ENCODE results near the gene CYB5R2.
"Not testable (repeated sequence)": the region's sequence is repeated elsewhere in the genome, so short reads cannot be mapped to it uniquely, and the experiment has no call there.

Gene CYB5R2

DNA sequence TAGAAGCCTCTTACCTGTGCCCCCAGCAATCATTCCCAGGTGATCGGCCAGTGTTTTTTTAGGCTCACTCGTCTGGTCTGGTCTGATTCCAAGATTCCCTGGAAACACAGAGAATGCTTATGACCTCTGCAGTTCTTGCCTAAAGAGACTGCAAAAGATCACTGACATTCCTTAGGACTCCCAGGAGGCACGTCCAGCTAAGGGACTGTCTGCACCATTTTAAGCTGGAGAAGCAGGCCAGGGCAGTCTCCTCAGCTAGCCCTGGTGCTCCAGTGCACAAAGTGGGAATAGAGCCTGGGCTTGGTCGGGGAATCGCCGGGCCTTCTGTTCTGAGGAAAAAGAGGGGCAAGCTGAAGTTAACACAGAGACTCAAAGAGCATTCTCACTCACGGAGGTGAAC is 4.8 kb downstream of the CYB5R2 start:
- no peak for DNase-seq

GRCh38 chr11:7667460-7667859 is 5.8 kb downstream of the CYB5R2 start:
- DNase-seq, result no peak

- no peak for DNase-seq
These were observed 6.9 kb downstream of the CYB5R2 start for GRCh38 chr11:7666292-7666866.

DNA sequence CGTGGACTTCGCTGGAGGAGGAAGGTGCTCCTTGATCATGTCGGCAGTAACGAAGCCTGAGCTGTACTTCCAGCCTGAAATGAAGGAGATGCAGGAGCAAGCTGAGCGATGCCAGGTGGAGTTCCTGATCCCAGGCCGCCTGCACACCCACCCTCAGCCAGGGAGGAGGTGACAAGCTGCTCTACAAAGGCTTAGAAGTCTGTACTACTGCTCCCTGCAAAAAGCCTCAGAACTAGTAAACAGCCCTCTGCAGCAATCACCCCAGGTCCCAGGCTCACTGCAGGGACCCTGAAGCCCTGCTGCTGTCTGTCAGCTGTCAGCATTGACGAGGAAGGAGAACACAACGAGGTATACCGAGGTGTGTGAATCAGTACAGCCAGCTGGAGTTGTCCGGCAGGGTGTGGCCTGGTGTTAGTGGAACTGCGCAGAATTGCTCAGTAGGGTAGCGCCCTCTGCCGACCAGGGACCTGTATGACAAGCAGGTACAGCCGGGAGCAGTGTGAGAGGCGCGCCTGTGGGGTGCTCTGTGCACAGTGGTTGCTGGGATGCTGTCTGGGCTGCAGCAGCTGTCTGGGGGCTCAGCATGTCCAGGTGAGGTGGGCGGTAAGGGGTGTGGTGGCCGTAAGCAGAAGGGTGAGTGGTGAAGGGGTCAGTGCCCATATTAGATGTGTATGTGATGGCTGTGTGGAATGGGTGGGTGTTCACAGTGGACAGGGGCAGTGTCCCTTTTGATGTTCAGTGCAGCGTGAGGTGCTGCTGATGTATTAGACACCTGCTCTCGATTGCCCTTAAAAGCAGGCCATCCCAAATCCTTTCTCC is 7.6 kb downstream of the CYB5R2 start:
- DNase-seq, result peak; percentile 15

DNA sequence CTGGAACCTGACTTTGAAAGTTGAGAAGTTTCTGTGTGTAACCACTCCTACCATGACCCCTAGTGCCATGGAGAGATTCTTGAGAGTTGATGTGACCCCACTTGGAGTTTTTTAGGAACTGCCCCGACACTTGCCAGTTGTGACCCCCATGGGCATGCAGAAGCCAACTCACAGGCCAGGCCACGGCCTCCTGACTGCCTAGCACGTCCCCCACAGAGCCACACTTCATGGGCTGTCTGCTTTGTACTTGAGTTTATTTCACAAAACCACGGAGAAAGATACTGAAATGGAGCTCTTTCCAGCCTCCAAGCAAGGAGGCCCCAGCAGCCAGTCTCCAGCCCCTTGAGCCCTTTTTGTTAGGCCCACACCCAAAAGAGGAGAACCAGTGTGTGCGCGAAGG is 8.4 kb downstream of the CYB5R2 start:
- DNase-seq, result no peak

- DNase-seq, result not testable (repeated sequence)
These were observed 9.8 kb downstream of the CYB5R2 start for GRCh38 chr11:7663531-7663930.

- DNase-seq, result peak; percentile 22
These were observed 15.8 kb downstream of the CYB5R2 start for GRCh38 chr11:7657306-7658025.

DNA sequence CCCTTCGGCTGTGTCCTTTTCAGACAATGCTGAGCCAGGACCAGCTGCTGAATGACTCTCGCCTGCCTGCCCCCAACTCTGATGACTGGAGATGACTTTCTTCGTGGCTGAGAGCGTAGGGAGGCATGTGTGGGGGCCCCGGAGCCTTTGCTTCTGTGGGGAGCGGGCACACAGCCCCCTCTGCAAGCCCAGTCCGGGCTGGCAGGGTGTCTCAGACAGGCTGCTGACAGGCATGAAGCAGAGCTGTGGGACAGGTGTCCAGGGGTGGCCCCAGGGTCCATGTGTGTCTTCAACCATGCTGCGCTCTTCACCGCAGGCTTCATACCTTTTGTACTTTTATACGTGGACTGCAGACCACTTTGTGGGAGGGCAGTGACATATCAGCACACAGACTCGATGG is 16.6 kb downstream of the CYB5R2 start:
- DNase-seq, result no peak

- no peak for DNase-seq
These were observed 17.8 kb downstream of the CYB5R2 start for GRCh38 chr11:7655253-7656217.

DNA sequence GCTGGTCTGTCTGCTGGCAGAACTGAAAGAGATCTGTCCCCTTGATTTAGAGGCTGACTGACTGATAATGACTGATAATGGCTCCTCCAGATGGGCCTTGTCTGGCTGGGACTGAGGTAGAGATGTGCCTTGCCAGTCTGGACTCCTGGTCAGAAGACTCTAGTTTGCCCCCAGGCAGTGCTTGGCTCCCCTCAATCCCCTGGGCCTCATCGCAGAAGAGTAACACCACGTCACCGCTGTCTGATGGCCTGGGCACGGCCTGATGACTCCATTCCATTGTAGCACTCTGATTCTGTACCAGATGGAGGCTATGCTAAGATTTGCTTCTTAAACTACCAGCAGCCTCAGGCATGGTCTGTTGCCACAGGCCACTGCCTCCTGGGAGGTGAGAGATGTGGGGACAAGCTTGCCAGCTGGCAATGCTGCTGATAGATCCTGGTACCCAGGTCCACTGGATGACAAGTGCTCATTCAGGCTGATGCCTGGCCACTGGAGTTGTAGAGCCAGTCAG is 19.1 kb downstream of the CYB5R2 start:
- DNase-seq, result peak; percentile 31

DNA sequence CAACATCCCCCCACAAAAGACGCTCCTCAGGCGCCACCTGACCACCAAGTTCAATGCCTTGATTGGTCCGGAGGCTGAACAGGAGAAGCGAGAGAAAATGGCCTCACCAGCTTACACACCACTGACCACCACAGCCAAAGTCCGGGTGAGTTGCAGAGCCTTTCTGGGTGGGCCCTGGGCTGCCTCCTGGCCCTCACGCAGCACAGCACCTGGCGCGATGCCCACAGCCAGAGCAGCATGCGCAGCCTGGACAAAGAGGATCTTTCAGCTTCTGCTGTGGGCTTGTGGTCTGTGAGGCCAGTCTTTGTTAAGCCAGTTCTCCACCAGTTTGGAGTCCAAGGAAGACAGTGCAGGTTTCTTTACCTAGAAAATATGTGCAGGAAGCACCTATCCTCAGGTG is 21.6 kb downstream of the CYB5R2 start:
- DNase-seq, result no peak

DNA sequence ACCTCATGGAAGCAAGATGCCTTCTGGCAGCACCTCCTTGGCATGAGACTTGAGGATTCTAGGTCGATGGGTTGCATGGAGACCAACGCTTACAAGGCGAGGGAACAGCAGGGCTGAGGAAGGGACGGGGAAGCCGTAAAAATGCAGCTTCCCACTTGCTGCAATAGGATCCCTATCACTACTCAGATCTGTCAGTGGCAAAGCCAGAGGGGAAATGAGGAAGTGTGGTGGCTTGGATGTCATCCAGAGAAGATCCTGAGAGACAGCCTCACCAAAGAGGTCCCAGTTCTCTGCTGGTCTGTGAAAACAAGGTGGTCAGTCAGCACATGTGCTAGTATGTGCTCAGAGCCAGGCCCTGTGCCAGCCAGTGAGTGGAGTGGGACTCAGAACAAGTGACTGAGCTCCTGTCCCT is 22.2 kb downstream of the CYB5R2 start:
- DNase-seq, result no peak

DNA sequence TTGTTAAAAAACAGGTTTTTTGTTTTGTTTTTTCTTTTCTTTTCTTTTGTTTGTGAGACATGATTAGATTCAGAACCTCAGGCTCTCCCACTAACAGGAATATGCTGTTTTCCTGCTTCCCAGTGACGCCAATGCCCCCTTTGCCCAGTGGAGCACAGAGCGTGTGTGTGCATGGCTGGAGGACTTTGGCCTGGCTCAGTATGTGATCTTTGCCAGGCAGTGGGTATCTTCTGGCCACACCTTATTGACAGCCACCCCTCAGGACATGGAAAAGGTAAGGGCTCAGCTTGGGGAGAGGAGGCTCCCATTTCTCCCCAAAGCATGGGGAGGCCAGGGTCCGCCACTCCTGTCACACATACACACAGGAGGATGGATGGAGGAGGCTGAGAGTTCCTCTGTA is 25.0 kb downstream of the CYB5R2 start:
- DNase-seq, result no peak

DNA sequence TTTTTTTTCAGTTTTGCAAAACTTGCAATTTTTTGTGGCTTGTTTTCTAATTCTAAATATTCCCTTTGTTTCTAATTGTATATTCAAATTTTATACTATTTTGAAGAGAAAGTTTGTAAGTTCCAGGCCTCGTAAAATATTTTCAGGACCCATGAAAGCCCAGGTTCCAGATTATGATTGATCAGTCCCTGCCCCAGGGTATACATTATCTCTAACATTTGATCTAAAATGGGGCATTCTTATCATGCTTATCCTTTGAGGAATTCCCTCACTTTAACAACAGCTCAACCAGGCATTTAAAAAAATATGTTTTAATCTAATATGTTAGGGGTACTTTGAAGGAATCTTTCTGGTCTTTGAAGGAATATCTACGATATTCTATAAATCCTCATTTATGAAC is 26.4 kb downstream of the CYB5R2 start:
- DNase-seq, result no peak

GRCh38 chr11:7645206-7645605 is 28.1 kb downstream of the CYB5R2 start:
- no peak for DNase-seq

DNA sequence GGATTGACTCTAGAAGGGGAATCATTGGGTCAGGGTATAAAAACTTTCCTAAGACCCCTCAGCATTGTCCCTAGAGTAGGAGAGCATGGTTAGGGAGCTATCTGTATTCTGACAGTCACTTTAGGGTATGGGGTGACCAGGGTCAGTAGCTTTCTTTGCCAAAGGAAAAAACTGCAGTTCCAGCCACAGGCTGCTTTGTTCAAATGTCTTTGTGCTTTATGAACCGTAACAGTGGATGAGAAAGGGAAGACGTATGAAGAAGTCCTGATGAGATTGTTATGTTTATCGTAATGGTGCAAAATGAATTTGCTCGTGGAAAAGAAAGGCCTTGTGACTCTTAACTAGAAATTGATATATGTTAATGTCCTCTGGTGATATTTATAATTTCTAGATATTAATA is 30.0 kb downstream of the CYB5R2 start:
- no peak for DNase-seq

- no peak for DNase-seq
These were observed 30.6 kb downstream of the CYB5R2 start for GRCh38 chr11:7642747-7643146.

DNA sequence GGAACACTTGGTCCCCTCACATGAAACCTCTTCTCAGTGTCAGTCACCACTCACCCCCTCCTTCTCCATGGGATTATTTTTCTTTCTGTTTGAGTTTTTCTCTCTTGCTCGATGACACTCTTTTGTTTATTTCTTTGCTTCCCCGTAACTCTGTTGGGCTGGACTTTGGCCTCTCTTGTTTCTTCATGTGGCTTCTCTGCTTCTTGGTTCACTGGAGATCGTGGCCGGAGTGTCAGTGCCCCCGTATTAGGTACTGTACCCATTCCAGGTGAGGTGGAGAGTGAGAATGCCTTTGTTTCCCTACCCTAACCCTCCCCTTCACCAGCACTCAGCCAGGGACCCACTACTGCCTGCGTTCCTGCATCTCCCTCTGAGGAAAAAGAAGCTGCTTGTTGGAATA is 32.5 kb downstream of the CYB5R2 start:
- DNase-seq, result no peak

- peak; percentile 8 for DNase-seq
These were observed 33.7 kb downstream of the CYB5R2 start for GRCh38 chr11:7639643-7640025.

- peak; percentile 20 for DNase-seq
These were observed 34.3 kb downstream of the CYB5R2 start for GRCh38 chr11:7638710-7639642.

GRCh38 chr11:7637447-7638157 is 35.7 kb downstream of the CYB5R2 start:
- peak; percentile 43 for DNase-seq

Data from NCI-H446 treated with DMSO at 0.1 percent for 48 hours (cell line).